CD4-positive, alpha-beta T cell treated with Interleukin-15 for 1 hour (primary cell): ENCODE data around the gene PEA15.

Experiments used
- DNase-seq: peaks from one replicate; pipeline ENCODE4 v3.0.0-alpha.2; 2020

The PEA15 gene

DNA sequence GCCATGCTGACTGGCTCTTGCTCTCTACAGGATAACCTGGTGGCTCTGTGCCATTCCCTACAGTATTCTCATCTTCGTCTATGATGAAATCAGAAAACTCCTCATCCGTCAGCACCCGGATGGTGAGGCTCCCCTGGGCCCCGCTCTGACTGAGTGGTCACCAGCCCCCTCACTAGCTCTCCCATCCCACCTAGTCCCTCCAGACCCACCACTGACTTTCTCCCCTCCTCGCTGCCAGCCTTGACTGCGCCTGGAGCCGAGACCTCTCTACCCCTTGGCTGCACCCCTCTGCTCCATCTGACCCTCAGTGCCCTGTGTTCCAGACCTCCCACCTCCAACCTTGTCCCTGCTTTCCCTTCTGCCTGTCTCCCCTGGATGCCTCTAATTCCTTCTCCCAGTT is 18.9 kb upstream of the PEA15 start:
- DNase-seq, result no peak

- no peak for DNase-seq
These were observed 18.5 kb upstream of the PEA15 start for GRCh38 chr1:160186729-160187128.

DNA sequence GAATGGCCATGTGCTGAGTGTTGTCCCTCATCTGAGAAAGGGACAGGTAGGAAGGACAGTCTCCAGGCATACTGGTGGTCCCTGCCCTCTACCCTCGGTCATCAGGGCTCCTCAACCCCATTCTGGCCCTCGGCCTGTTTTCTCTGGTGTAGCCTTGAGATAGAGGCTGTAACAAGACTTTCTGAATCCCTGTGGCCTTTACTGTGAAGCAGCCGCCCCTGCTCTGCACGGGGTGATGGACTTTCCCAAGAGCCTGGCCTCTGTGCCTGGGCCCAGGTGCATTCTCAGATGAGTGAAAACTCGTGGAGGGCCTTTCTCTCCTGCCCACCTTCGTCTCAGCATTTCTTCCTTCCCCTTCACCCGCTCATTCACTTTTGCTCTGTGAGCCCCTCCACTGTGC is 17.8 kb upstream of the PEA15 start:
- DNase-seq, result no peak

GRCh38 chr1:160188341-160188740 is 16.8 kb upstream of the PEA15 start:
- DNase-seq, result no peak

DNA sequence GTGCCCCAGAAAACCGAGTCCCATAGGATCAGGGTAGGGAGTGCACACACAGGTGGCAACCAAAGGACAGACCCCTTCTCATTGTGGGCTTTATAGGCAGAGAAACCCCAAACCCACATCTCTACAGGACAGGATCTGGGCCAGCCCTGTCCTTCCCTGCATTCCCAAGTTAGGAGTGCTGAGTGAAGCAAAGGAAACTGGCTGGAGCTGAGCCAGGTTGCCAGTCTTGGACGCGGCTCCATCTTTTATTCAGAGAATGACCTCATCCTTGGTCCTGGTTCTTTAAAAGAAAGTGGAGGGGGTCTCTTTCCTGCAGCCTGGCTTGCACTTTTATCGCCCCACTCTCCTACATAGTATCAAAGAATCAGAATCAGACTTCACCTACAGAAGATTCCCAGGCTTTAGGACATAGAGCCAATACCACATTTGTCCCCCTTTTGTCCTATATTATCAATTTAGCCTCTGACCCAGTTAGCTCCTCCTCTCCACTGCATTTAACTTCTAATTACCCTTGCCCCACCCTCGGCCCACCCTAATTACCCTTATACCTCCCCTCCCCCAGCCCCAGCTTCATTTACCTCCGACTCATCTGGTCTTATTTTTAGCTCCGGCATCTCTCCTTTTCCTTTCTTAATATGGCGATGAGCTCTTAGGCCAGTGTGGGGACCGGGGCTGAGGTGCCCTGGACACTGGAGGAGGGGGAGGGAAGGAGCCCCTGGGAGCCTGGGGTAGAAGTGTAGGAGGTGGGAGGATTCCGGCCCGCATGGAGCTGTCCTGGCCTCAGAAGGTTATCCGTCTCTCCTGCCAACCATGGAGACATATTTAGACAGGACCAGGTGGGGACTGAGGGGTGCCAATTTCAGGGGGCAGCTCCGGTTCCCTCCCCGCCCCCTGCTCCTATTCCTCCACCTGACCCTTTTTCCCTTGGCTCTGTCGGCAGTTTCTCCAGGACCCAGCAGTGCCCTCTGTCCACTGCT is 15.2 kb upstream of the PEA15 start, which contains the start of gene CASQ1:
Gene CASQ1, plus strand, starts transcription at position 927 of the 977 bp plus-strand sequence. CDS start 177 bp downstream, outside the sequence.
- no peak for DNase-seq

DNA sequence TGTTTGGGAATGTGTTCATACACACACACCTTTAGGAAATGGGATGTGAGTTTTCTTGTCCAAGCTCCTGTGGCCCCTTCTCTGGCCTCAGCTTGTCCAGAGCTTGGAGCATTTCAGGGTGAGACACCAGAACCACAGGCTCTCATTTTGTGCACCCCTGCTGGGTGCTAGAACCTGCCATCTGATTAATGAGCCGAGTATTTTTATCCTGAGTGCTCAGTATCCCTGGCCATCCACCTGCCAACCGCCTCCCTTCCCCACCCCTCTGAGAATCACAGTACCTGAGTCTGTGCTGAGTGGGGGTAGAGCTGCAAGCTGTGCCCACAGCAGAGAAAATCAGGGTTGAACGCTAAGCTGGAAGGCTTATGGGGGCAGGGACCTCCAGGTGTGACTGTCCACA is 13.4 kb upstream of the PEA15 start:
- DNase-seq, result no peak

DNA sequence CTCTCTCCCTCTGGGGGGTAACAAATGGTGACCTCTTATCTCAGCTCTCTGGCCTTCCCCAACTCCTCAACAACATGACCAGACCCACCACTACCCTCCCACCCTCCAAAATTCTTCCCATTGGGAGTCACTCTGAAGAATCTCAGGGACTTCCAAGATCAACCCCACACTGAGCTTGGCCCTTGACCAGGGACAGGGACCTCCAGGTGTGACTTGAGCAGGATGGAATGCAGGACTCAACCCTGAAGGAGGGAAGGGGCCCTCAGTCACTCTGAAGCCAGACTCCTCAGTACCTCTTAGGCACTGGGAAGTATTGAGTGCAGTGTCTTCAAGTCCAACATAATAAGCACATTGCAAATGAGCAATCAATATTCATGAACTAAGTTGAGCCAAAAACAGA is 12.9 kb upstream of the PEA15 start:
- no peak for DNase-seq

DNA sequence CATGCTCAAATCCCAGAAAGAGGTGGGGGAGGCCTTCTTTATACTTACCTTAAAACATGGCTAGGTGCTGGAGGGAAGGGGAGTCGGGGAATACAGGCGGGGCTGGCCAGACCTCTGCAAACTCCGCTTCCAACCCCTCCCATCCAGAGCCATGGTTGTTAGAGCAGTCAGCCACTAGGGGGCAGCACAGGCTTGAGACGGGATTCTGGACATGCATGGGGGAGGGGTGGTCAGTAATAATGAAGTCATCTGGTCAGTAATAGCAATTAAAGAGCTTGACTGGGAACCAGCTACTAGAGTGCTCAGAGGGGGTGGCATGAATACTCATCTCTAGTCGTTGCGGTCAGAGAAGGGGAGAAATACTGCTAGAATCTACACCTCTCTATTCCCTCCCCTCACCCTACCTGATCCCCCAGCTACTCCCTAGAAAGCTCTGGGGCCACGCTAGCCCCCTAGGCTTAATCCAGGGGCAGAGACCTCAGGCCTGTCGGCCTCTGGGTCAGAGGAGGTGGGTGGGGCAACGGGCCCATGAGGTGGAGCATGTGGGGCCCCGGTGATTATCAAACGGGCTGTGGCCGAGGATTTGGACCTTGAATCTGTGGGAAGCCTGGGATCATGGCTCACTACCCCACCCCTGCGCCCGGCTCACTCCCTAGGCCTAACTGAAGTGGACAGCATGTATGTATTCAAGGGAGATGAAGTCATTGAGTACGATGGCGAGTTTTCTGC is 11.9 kb upstream of the PEA15 start:
- peak; percentile 73 for DNase-seq

DNA sequence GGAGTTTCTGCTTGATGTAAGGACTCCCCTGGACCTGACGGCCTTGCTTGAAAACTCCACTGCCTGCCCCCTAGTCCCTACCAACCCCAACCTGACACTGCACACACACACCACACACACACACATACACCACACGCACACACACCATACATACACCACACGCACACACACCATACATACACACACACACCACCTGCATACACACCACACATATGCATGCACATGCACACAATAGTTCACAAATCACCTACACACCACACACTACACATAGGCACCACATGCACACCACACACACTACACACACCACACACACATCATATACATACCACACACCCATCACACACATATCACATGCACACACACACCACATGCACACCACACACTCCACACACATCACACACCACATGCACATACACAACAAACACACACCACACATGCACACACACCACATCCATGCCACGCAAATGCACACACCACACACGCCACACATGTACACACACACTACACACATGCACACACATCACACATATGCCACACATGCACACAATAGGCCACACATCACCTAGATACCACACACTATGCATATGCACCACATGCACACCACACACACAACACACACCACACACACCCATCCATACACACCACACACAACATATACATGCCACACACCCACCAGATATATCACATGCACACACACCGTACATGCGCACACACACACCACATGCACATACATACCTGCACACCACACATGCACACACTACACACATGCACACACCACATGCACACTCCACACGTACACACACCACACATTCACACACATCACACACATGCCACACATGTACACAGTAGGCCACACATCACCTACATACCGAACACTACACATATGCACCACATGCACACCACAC is 11.1 kb upstream of the PEA15 start:
- DNase-seq, result no peak

GRCh38 chr1:160194737-160195059 is 10.5 kb upstream of the PEA15 start:
- no peak for DNase-seq

DNA sequence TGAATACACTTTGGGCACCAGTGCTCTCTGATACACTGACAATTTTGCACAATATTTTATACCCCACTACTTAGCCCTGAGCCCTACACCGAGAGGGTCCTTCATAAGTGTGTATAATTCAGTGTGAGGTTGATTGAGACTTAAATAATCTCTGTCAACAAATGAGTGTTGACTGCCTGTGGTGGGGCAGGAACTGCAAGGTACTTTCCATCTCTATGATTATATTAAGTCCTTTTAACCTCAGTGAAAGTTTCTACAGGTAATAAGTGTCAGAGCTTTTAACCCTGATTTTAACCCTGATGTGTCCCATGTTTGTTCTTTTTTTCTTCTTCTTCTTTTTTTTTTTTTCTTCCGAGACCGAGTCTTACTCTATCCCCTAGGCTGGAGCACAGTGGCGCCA is 9.0 kb upstream of the PEA15 start:
- no peak for DNase-seq

- no peak for DNase-seq
These were observed 8.0 kb upstream of the PEA15 start for GRCh38 chr1:160197231-160197630.

DNA sequence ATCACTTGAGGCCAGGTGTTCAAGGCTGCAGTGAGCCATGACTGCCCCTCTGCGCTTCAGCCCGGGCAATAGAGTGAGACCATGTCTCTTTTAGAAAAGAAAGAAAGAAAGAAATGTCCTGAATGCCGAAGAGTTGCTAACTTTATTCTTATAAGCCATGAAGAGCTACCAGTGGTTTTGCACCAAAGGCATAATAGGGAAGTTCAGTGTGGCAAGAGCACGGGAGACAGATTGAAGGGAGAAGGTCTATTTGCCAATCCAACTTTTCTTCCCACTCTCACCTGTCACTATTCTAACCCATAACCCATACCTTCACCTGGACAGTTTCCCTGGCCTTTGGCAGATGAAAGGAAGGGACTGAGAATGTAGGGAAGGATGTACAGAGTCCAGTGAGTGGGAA is 4.4 kb upstream of the PEA15 start:
- DNase-seq, result no peak

- DNase-seq, result peak; percentile 78
These were observed 500 bp upstream of the PEA15 start for GRCh38 chr1:160204526-160205241.

- peak; percentile 59 for DNase-seq
These were observed 829 bp downstream of the PEA15 start for GRCh38 chr1:160206036-160206389.

- DNase-seq, result no peak
These were observed 1.4 kb downstream of the PEA15 start for GRCh38 chr1:160206421-160207117.

DNA sequence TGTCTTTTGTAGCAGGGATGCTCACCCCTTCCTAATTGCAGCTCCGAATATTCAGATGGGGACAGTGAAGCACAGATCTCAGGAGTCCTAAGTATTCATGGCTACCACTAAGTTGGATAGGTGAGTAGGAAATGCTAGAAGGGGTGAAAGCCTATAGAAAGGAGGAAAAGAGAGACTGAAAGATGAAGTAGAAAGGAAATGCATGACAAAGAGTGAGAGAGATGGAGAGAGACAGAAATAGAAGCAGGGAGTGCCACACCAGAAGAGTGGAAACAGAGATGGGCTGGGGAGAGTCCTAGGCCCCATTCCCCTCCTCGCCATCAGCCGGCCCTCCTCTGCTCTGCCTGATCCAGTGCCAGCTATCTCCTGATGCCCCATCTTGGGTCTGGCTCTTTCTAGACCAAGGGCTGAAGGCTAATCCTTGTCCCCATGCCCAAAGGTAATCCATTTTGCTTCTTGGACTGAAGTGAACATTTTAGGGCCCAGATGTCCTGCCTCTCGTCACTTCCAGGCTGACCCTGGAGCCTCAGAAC is 2.0 kb downstream of the PEA15 start:
- DNase-seq, result no peak

DNA sequence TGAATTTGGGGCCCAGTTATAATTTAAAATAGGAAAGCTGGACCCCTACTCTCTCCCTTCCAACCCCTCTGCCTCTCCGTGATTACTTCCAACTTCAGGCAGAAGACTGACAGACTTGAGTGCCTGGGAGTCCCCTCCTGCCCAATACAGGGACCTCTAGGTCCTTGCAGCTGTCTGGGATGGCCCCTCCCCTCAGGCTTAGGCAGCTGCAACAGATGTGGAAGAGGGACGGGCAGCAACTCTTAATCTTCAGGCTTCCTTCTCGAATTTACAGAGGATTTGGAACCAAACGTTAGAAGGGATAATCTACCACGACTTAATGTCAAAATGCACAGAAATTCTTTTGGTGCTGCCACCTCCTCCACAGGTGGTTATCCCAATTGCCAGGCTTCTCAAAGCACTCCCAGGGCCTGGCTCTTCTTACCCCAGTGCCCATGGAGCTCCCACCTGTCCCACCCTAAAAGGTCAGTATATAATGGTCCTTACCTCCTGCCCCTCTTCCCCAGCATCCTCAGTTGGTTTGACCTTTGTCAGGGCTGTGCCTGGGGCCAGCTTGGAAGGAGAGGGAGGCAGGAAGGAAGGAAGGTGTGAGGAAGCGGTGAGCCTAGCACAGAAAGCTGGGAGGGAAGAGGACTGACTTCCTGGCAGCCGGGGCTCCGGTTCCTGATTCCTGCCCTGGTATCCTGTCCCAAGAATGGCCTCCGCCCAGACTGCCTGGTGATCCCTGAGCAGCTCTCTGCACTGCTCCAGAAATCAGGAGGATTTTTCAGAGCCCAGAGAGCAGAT is 2.8 kb downstream of the PEA15 start:
- DNase-seq, result no peak

DNA sequence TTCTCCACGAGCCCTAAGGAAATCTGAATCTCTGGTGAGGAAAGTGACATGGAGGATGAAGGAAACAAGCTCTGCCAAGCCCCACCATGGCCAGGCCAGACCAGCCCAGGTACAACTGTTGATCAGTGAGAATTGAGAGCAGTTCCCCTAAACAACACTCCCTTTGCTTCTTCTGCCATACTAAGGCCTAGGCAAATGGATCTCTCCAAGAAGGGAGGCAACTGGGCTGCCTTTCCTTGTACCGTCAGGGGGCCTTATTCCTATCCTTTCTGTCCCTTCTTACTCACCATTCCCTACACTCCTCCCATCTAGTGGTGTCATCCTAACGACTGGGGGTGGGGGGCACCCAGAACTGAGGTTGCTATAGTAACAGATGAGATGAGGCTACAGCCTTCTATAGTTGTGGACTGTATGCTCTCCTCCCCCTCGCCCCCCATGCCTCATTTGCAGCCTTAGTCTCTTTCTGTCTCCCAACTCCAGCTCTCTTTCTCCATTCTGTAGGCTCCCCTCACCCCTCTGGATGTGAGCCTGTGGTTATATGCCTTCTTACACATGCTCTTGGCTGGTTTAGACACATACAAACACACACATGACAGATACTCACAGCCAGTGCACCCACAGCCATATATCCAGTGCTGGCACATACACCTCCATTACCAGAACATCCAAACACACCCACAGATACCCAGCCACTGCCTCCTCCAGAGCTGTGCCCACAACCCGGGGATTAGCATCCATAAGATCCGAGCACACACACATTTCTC is 3.6 kb downstream of the PEA15 start:
- no peak for DNase-seq
